ENCODE measurements around the gene SMCO2.

The SMCO2 gene

DNA sequence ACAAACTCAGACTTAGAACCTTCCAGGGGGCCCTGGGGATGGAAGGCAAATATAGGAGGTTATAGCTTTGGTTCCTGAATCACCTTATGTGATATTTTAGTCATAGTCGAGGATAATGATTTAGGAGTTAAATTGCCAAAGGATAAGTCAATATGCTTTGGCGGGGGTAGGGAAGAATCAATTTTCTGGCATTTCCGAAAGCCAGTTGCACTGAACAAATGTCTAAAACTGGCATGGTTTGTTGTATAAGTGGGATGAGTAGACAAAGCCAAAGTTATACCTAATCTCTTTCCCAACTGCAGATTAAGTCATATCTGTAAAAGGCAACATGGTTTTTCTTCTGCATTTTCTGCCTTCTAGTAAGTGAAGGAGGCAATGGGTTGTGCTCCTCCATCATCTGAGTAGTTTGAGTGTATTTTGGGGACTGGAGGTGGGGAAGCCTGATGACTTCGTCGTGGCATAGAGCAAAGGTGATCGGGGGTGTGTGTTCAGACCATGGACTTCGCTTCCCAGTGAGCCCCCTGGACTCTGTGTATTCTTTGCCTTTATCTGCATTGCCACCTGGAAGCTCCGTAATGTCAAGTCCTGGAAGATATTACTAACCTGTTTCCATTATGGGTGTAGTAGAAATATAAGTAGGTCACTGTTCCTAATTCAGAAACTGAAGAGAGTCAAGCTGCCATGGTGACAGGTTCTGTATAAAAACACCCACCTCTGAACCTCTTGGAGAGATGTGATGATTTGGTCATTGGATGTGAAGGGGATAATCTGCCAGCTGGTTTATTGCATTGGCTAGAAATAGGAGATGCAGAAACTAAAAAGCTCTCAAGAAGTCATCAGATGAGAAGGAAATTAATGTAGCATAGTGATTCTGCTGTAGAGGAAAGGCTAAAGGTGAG lies 102.0 kb downstream of the SMCO2 start:
- Histone ChIP-seq H3K9me3 (ENCODE audit: control insufficient read depth in 1 of 2, low read length in 2 of 2) (no peaks in the 10 kb centered on the region), H3K36me3 (ENCODE audit: control insufficient read depth in 1 of 2, insufficient read depth in 2 of 2, low read length in 2 of 2) (no peaks in the 10 kb centered on the region), H3K9ac (ENCODE audit: low read depth in 1 of 2, low read length in 2 of 2) (no peak overlapping the region), H3K4me1 (ENCODE audit: control insufficient read depth in 1 of 2, insufficient read depth in 2 of 2, low read length in 2 of 2) (peaks cover 17 to 28% of the 10 kb centered on the region in 2 donors), H3K4me3 (ENCODE audit: low read depth in 1 of 2, low read length in 2 of 2) (no peak overlapping the region), H3K27ac (ENCODE audit: low read depth, low read length) (no peak overlapping the region), H3K27me3 (ENCODE audit: control insufficient read depth in 1 of 2, insufficient read depth in 2 of 2, low read length in 2 of 2) (no peaks in the 10 kb centered on the region)

- Histone ChIP-seq H3K9me3 (ENCODE audit: control insufficient read depth in 1 of 2, low read length in 2 of 2) (no peaks in the 10 kb centered on the region), H3K27me3 (ENCODE audit: control insufficient read depth in 1 of 2, insufficient read depth in 2 of 2, low read length in 2 of 2) (no peaks in the 10 kb centered on the region), H3K36me3 (ENCODE audit: control insufficient read depth in 1 of 2, insufficient read depth in 2 of 2, low read length in 2 of 2) (no peaks in the 10 kb centered on the region), H3K9ac (ENCODE audit: low read depth in 1 of 2, low read length in 2 of 2) (no peak overlapping the region), H3K27ac (ENCODE audit: low read depth, low read length) (peak overlapping the region; percentile 6), H3K4me1 (ENCODE audit: control insufficient read depth in 1 of 2, insufficient read depth in 2 of 2, low read length in 2 of 2) (peaks cover 17 to 28% of the 10 kb centered on the region in 2 donors), H3K4me3 (ENCODE audit: low read depth in 1 of 2, low read length in 2 of 2) (peak overlapping the region; percentile 36 to 40)
These were observed 102.8 kb downstream of the SMCO2 start for GRCh38 chr12:27549236-27549800.

DNA sequence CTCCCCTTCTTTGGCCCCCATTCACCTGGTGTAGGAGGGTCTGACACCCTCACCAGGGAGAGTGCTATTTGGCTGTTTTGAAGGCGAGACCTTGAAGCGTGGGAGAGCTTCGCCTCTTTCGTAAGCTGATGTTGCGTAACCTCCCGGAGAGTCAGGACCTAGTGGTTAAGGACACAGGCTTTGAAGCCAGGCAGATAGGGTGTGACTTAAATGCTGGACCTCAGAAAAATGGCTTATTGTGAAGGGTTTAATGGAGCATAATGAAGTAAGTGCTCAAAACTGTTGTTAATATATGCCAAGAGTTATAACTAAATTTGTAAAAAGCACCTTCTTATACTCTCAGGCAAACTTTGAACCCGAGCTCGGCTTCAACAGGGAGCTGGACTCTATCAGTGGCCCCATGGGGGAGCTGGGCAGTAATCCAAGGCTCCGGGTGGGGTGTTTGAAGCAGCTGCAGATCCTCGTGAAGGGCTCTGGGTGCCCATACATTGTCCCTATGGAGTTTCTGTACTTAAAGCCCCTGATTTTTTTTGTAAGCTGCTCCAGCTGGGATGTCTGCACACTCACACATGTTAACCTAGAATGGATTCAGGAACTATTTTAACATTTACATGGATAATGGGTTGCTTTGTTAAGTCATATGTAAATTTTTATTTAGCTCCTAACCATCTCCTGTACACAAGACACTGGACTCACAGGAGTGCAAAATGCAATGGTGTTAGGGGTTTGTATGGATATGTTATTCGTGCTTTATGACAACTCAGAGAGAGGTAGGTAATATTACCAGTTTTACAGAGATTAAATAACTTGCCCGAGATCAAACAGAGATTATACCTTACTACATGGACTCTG lies 103.5 kb downstream of the SMCO2 start:
- Histone ChIP-seq H3K4me3 (ENCODE audit: low read depth in 1 of 2, low read length in 2 of 2) (peak overlapping the region; percentile 36 to 40), H3K27me3 (ENCODE audit: control insufficient read depth in 1 of 2, insufficient read depth in 2 of 2, low read length in 2 of 2) (no peaks in the 10 kb centered on the region), H3K4me1 (ENCODE audit: control insufficient read depth in 1 of 2, insufficient read depth in 2 of 2, low read length in 2 of 2) (peaks cover 17 to 28% of the 10 kb centered on the region in 2 donors), H3K9ac (ENCODE audit: low read depth in 1 of 2, low read length in 2 of 2) (no peak overlapping the region), H3K36me3 (ENCODE audit: control insufficient read depth in 1 of 2, insufficient read depth in 2 of 2, low read length in 2 of 2) (no peaks in the 10 kb centered on the region), H3K27ac (ENCODE audit: low read depth, low read length) (peak overlapping the region; percentile 6), H3K9me3 (ENCODE audit: control insufficient read depth in 1 of 2, low read length in 2 of 2) (no peaks in the 10 kb centered on the region)

DNA sequence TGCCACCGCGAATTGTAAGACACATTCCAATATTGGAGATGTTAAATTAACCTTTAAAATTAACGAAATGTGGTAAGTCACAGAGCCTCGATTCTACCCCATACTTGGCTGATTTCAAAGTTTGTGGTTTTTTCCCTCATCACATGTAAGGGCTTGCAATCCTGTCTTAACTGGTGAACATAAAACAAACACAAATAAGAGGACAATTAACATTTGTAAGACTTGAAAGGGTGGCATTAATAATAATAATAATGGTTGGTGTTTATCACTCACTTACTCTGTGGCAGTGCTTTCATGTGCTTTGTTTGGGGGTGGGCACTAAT lies 104.1 kb downstream of the SMCO2 start:
- Histone ChIP-seq H3K9me3 (ENCODE audit: control insufficient read depth in 1 of 2, low read length in 2 of 2) (no peaks in the 10 kb centered on the region), H3K4me1 (ENCODE audit: control insufficient read depth in 1 of 2, insufficient read depth in 2 of 2, low read length in 2 of 2) (peaks cover 17 to 28% of the 10 kb centered on the region in 2 donors), H3K36me3 (ENCODE audit: control insufficient read depth in 1 of 2, insufficient read depth in 2 of 2, low read length in 2 of 2) (no peaks in the 10 kb centered on the region), H3K27ac (ENCODE audit: low read depth, low read length) (no peak overlapping the region), H3K9ac (ENCODE audit: low read depth in 1 of 2, low read length in 2 of 2) (no peak overlapping the region), H3K4me3 (ENCODE audit: low read depth in 1 of 2, low read length in 2 of 2) (peak overlapping the region in 1 of 2 donors; percentile 40), H3K27me3 (ENCODE audit: control insufficient read depth in 1 of 2, insufficient read depth in 2 of 2, low read length in 2 of 2) (no peaks in the 10 kb centered on the region)

GRCh38 chr12:27551172-27551840 lies 104.8 kb downstream of the SMCO2 start:
- H3K4me1 ChIP-seq (ENCODE audit: control insufficient read depth in 1 of 2, insufficient read depth in 2 of 2, low read length in 2 of 2) = peaks cover 17 to 28% of the 10 kb centered on the region in 2 donors
- H3K36me3 ChIP-seq (ENCODE audit: control insufficient read depth in 1 of 2, insufficient read depth in 2 of 2, low read length in 2 of 2) = no peaks in the 10 kb centered on the region
- no peak overlapping the region for H3K4me3 ChIP-seq (ENCODE audit: low read depth in 1 of 2, low read length in 2 of 2)
- H3K27me3 ChIP-seq (ENCODE audit: control insufficient read depth in 1 of 2, insufficient read depth in 2 of 2, low read length in 2 of 2) = no peaks in the 10 kb centered on the region
- no peak overlapping the region for H3K9ac ChIP-seq (ENCODE audit: low read depth in 1 of 2, low read length in 2 of 2)
- H3K27ac ChIP-seq (ENCODE audit: low read depth, low read length) = no peak overlapping the region
- H3K9me3 ChIP-seq (ENCODE audit: control insufficient read depth in 1 of 2, low read length in 2 of 2) = no peaks in the 10 kb centered on the region

Measured in duodenal mucosa (tissue), 2 donors.